H7 (cell line): Measurements from ENCODE around the gene HELQ. TPM values are rescaled to one million over a fixed set of nuclear protein-coding genes. Genes with fewer than 3 reads are reported as not detected.

Experiments used
- DNase-seq: peaks from one replicate; pipeline ENCODE4 v3.0.0; 2012
- H3K27me3 ChIP-seq: 2 replicates; pipeline ENCODE4 v1.6.0; 2011; ENCODE audit warnings: mild to moderate bottlenecking, low read length; ENCODE audit not compliant: control insufficient read depth, insufficient read depth
- H3K36me3 ChIP-seq: replicated peaks from 2 replicates; pipeline ENCODE4 v1.5.1; 2011; ENCODE audit warnings: low read length; ENCODE audit not compliant: control insufficient read depth, insufficient read depth
- H3K4me3 ChIP-seq: 2 replicates; pipeline ENCODE4 v1.5.1; 2011; ENCODE audit warnings: low read depth, mild to moderate bottlenecking, control low read depth, low read length, moderate library complexity; ENCODE audit not compliant: insufficient read depth
- total RNA-seq: library from RNA; depleted of rRNA; stranded (reverse); fragments of >200 nt; shearing (Covaris generic); gene quantifications from 2 replicates; pipeline ENCODE4 v1.2.3, GENCODE V29; 2014

HELQ gene
- total RNA-seq, 1 experiment from 2014 or later = 6.8 TPM

DNA sequence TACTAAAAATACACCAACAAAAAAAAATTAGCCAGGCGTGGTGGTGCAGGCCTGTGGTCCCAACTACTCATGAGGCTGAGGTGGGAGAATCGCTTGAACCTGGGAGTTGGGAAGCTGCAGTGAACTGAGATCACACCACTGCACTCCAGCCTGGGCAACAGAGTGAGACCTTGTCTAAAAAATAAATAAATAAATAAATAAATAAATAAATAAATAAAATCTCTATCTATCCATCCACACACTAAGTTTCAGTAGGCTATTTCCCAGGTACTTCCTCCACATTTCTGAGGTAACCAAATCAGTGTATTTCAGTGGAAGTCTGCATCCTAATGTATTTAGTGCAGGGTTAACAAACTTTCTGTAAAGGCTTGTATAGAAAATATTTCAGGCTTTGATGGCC is 18.3 kb upstream of the HELQ start:
- Histone ChIP-seq H3K4me3 (no peak overlapping the region), H3K36me3 (peaks cover 3% of the 10 kb centered on the region), H3K27me3 (no peaks in the 10 kb centered on the region)
- DNase-seq = no peak

DNA sequence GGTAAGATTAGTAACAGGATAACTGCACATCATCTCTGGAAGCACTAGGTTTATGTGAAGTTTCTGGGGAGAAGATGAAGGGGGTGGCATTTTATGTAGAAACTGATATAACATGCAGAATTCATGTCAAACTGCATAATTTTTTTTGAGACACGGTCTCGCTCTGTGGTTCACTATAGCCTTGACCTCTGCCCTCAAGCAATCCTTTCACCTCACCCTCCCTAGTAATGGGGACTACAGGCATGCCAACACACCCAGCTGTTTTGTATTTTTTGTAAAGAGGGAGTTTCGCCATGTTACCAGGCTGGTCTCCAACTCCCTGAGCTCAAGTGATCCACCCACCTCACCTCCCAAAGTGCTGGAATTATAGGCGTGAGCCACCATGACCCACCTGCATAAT is 17.8 kb upstream of the HELQ start:
- H3K36me3 ChIP-seq = peaks cover 3% of the 10 kb centered on the region
- H3K27me3 ChIP-seq = no peaks in the 10 kb centered on the region

GRCh38 chr4:83456184-83456501 is 520 bp upstream of the HELQ start:
- DNase-seq = no peak
- Histone ChIP-seq H3K36me3 (peaks cover 4% of the 10 kb centered on the region), H3K4me3 (peak overlapping the region; percentile 88), H3K27me3 (no peaks in the 10 kb centered on the region)

More for the DNA sequence above, 17.8 kb upstream of the HELQ start:
- no peak overlapping the region for H3K4me3 ChIP-seq
- DNase-seq = no peak

- H3K4me3 ChIP-seq = peak overlapping the region; percentile 88
- no peak for DNase-seq
- H3K27me3 ChIP-seq = no peaks in the 10 kb centered on the region
- peaks cover 3% of the 10 kb centered on the region for H3K36me3 ChIP-seq
Measured at GRCh38 chr4:83454686-83455085, 937 bp downstream of the HELQ start.

GRCh38 chr4:83449009-83449408 is 6.6 kb downstream of the HELQ start:
- Histone ChIP-seq H3K27me3 (no peaks in the 10 kb centered on the region), H3K4me3 (no peak overlapping the region), H3K36me3 (peaks cover 3% of the 10 kb centered on the region)
- no peak for DNase-seq

DNA sequence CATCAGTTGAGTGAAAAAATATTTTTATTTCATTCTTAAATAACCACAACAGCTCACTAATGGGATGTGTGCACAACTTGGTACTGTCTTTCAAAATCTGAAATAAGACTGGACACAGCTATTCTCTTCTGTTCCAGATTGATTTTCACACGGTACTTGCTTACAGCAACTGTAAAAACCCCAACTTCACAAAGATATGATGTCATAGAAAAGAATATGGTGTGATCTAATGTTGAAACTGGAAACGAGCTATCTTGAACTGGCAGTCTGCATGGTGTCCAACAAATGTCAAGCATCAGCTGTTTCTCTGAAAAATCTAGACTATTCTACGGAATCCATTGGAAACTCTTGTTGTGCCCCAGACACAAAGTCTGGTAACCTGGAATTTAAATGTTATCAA is 14.7 kb downstream of the HELQ start:
- no peak for DNase-seq
- no peak overlapping the region for H3K4me3 ChIP-seq
- H3K36me3 ChIP-seq = no peaks in the 10 kb centered on the region; the same call in 1 of the 2 replicates
- no peaks in the 10 kb centered on the region for H3K27me3 ChIP-seq

DNA sequence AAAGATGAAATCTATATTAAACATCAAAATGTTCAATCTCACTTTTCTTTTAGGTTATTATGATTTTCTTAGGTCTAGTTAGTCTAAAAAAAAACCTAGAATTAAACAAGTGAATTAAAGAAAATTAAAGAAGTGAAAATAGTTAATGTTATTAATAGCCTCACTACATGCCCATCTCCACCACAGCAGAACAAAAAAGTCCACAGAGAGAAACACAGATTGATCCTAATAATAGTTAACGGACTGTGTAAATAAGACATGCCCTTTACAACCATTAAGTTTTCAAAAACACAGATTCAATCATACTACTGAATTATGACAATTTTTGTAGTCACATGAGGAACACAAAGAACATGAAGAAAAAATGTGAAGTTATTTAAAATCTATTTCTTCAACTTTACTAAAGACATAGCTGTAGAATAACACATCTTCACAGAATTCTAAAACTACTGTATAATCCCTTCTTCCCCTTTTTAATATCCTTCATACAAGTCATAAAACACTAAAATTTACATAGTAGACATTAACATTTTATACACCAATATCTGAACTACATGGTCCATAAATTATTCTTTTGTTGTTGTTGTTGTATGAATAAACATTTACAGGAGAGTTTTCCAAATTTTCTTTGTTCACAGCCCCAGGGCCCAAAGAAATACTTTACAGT is 15.3 kb downstream of the HELQ start:
- no peaks in the 10 kb centered on the region for H3K27me3 ChIP-seq
- H3K36me3 ChIP-seq = no peaks in the 10 kb centered on the region; the same call in 1 of the 2 replicates
- H3K4me3 ChIP-seq = no peak overlapping the region
- no peak for DNase-seq

- H3K36me3 ChIP-seq = no peaks in the 10 kb centered on the region; the same call in 1 of the 2 replicates
- H3K4me3 ChIP-seq = no peak overlapping the region
- H3K27me3 ChIP-seq = no peaks in the 10 kb centered on the region
- no peak for DNase-seq
Measured at GRCh38 chr4:83438719-83439118, 16.9 kb downstream of the HELQ start.

DNA sequence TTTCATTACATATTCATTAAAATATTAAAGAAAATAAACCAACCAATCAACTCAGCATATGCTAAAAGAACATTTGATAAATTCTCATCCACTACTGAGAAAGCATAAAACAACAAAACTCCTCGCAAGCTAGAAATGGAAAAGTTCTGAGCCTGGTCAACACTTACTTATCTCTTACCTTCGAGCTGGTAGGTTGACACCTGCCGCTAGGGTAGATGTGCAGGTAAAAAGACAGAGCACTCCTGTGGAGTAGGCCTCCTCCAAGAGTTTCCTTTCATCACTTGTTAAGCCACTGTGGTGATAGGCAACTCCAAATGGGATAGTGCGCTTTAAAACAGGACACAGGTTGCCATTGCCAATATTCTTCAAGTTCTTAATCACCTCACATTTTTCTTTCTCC is 18.9 kb downstream of the HELQ start:
- Histone ChIP-seq H3K27me3 (no peaks in the 10 kb centered on the region), H3K4me3 (no peak overlapping the region), H3K36me3 (no peaks in the 10 kb centered on the region; the same call in 1 of the 2 replicates)
- DNase-seq = peak; percentile 22

GRCh38 chr4:83431200-83431599 is 24.4 kb downstream of the HELQ start:
- H3K36me3 ChIP-seq = no peaks in the 10 kb centered on the region
- no peak overlapping the region for H3K4me3 ChIP-seq
- H3K27me3 ChIP-seq = no peaks in the 10 kb centered on the region
- no peak for DNase-seq

GRCh38 chr4:83418211-83418610 is 37.4 kb downstream of the HELQ start:
- no peaks in the 10 kb centered on the region for H3K27me3 ChIP-seq
- no peak overlapping the region for H3K4me3 ChIP-seq
- no peaks in the 10 kb centered on the region; the same call in 1 of the 2 replicates for H3K36me3 ChIP-seq
- DNase-seq = no peak

DNA sequence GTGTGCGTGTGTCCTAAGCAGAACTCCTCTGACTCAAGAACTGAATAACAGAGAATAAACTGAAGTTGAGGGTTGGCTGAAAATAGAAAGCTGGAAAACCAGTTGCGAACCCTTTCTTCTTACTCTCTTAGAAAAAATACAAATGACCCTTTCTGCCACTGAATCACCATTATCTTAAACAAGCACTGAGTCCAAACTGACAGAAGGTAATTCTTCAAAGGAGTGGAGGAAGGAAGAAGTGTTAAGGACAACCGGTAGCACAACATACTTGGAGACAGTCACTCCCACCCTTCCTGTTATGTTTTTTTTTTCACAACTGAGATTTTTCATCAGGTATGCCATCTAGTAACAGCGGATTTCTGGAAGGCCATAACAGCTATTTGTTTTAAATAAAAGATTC is 38.1 kb downstream of the HELQ start:
- no peaks in the 10 kb centered on the region; the same call in 1 of the 2 replicates for H3K36me3 ChIP-seq
- H3K4me3 ChIP-seq = no peak overlapping the region
- no peaks in the 10 kb centered on the region for H3K27me3 ChIP-seq
- no peak for DNase-seq

- Histone ChIP-seq H3K36me3 (no peaks in the 10 kb centered on the region; the same call in 1 of the 2 replicates), H3K4me3 (no peak overlapping the region), H3K27me3 (no peaks in the 10 kb centered on the region)
- no peak for DNase-seq
Measured at GRCh38 chr4:83413676-83414075, 41.9 kb downstream of the HELQ start.

GRCh38 chr4:83408908-83409307 is 46.7 kb downstream of the HELQ start:
- Histone ChIP-seq H3K4me3 (no peak overlapping the region), H3K36me3 (no peaks in the 10 kb centered on the region), H3K27me3 (no peaks in the 10 kb centered on the region)
- no peak for DNase-seq

- Histone ChIP-seq H3K4me3 (no peak overlapping the region), H3K27me3 (no peaks in the 10 kb centered on the region), H3K36me3 (no peaks in the 10 kb centered on the region)
- no peak for DNase-seq
Measured at GRCh38 chr4:83405844-83406816, 49.5 kb downstream of the HELQ start.
